HEK293 (cell line): ENCODE results near the gene BRSK1.

ENCODE experiments used
- CTCF ChIP-seq: fragments of 450-650 bp; formaldehyde crosslinking; IDR thresholded peaks from 2 replicates; pipeline ENCODE4 v1.5.1; 2016; ENCODE audit warnings: missing biosample characterization, missing genetic modification characterization
- IKZF3 ChIP-seq: fragments of 450-650 bp; IDR thresholded peaks from 2 replicates; pipeline ENCODE4 v1.5.0; 2018; ENCODE audit warnings: missing biosample characterization, mild to moderate bottlenecking, missing genetic modification characterization, moderate library complexity
- KLF16 ChIP-seq: fragments of 450-650 bp; formaldehyde crosslinking; IDR thresholded peaks from 2 replicates; pipeline ENCODE4 v1.5.1; 2017; ENCODE audit warnings: missing biosample characterization, missing genetic modification characterization
- PRDM1 ChIP-seq: fragments of 450-650 bp; formaldehyde crosslinking; IDR thresholded peaks from 2 replicates; pipeline ENCODE4; 2016; ENCODE audit warnings: missing biosample characterization, missing genetic modification characterization
- RBAK ChIP-seq: fragments of 450-650 bp; formaldehyde crosslinking; IDR thresholded peaks from 2 replicates; pipeline ENCODE4 v1.5.1; 2016; ENCODE audit warnings: missing biosample characterization, missing genetic modification characterization
- REST ChIP-seq: fragments of 450-650 bp; formaldehyde crosslinking; IDR thresholded peaks from 2 replicates; pipeline ENCODE4 v1.5.1; 2016; ENCODE audit warnings: missing biosample characterization, missing genetic modification characterization
- ZBTB1 ChIP-seq: fragments of 450-650 bp; formaldehyde crosslinking; IDR thresholded peaks from 2 replicates; pipeline ENCODE4 v1.5.1; 2016; ENCODE audit warnings: missing biosample characterization, missing genetic modification characterization
- ZIC2 ChIP-seq: fragments of 450-650 bp; formaldehyde crosslinking; IDR thresholded peaks from 2 replicates; pipeline ENCODE4 v1.5.1; 2016; ENCODE audit warnings: missing biosample characterization, missing genetic modification characterization
- ZNF112 ChIP-seq: fragments of 450-650 bp; formaldehyde crosslinking; IDR thresholded peaks from 2 replicates; pipeline ENCODE4 v1.5.0; 2017; ENCODE audit warnings: missing biosample characterization, missing genetic modification characterization
- ZNF148 ChIP-seq: fragments of 450-650 bp; formaldehyde crosslinking; IDR thresholded peaks from 2 replicates; pipeline ENCODE4 v1.5.0; 2017; ENCODE audit warnings: missing biosample characterization, missing genetic modification characterization, borderline replicate concordance
- ZNF19 ChIP-seq: fragments of 450-650 bp; formaldehyde crosslinking; IDR thresholded peaks from 2 replicates; pipeline ENCODE4; 2016; ENCODE audit warnings: missing biosample characterization, missing genetic modification characterization, low read depth
- ZNF302 ChIP-seq: fragments of 450-650 bp; formaldehyde crosslinking; IDR thresholded peaks from 2 replicates; pipeline ENCODE4 v1.5.1; 2016; ENCODE audit warnings: missing biosample characterization, missing genetic modification characterization, low read depth
- ZNF311 ChIP-seq: fragments of 450-650 bp; formaldehyde crosslinking; IDR thresholded peaks from 2 replicates; pipeline ENCODE4 v1.5.1; 2017; ENCODE audit warnings: missing biosample characterization, missing genetic modification characterization, borderline replicate concordance
- ZNF324 ChIP-seq: fragments of 450-650 bp; formaldehyde crosslinking; IDR thresholded peaks from 2 replicates; pipeline ENCODE4 v1.5.1; 2016; ENCODE audit warnings: missing biosample characterization, missing genetic modification characterization
- ZNF37A ChIP-seq: fragments of 450-650 bp; IDR thresholded peaks from 2 replicates; pipeline ENCODE4 v1.5.1; 2018; ENCODE audit warnings: missing biosample characterization, missing genetic modification characterization
- ZNF398 ChIP-seq: fragments of 450-650 bp; formaldehyde crosslinking; IDR thresholded peaks from 2 replicates; pipeline ENCODE4 v1.5.1; 2017; ENCODE audit warnings: missing biosample characterization, missing genetic modification characterization
- ZNF416 ChIP-seq: fragments of 450-650 bp; formaldehyde crosslinking; IDR thresholded peaks from 2 replicates; pipeline ENCODE4 v1.5.1; 2016; ENCODE audit warnings: missing biosample characterization, missing genetic modification characterization
- ZNF433 ChIP-seq: fragments of 450-650 bp; formaldehyde crosslinking; IDR thresholded peaks from 2 replicates; pipeline ENCODE4 v1.5.1; 2016; ENCODE audit warnings: missing biosample characterization, missing genetic modification characterization, low read depth
- ZNF449 ChIP-seq: fragments of 450-650 bp; formaldehyde crosslinking; IDR thresholded peaks from 2 replicates; pipeline ENCODE4 v1.5.1; 2017; ENCODE audit warnings: missing biosample characterization, mild to moderate bottlenecking, missing genetic modification characterization, moderate library complexity
- ZNF501 ChIP-seq: fragments of 450-650 bp; formaldehyde crosslinking; IDR thresholded peaks from 2 replicates; pipeline ENCODE4 v1.5.1; 2016; ENCODE audit warnings: missing biosample characterization, missing genetic modification characterization
- ZNF513 ChIP-seq: fragments of 450-650 bp; IDR thresholded peaks from 2 replicates; pipeline ENCODE4 v1.5.1; 2018; ENCODE audit warnings: missing biosample characterization, missing genetic modification characterization
- ZNF561 ChIP-seq: fragments of 450-650 bp; IDR thresholded peaks from 2 replicates; pipeline ENCODE4 v1.5.1; 2018; ENCODE audit warnings: missing biosample characterization, missing genetic modification characterization, borderline replicate concordance
- ZNF580 ChIP-seq: fragments of 450-650 bp; formaldehyde crosslinking; IDR thresholded peaks from 2 replicates; pipeline ENCODE4 v1.5.1; 2016; ENCODE audit warnings: missing biosample characterization, missing genetic modification characterization
- ZNF600 ChIP-seq: fragments of 450-650 bp; formaldehyde crosslinking; IDR thresholded peaks from 2 replicates; pipeline ENCODE4 v1.5.1; 2016; ENCODE audit warnings: missing biosample characterization, missing genetic modification characterization
- ZNF768 ChIP-seq: fragments of 450-650 bp; formaldehyde crosslinking; IDR thresholded peaks from 2 replicates; pipeline ENCODE4 v1.5.1; 2018; ENCODE audit warnings: missing biosample characterization, mild to moderate bottlenecking, missing genetic modification characterization
- ZNF777 ChIP-seq: fragments of 450-650 bp; formaldehyde crosslinking; IDR thresholded peaks from 2 replicates; pipeline ENCODE4 v1.5.1; 2017; ENCODE audit warnings: missing biosample characterization, missing genetic modification characterization, borderline replicate concordance

The BRSK1 gene

GRCh38 chr19:55258828-55259539 lies 24.8 kb upstream of the BRSK1 start, which contains the start of gene PPP6R1 (continued):
- peak; percentile 97 for TF ChIP-seq ZNF561 (tag by site-specific recombination)
- no peak for TF ChIP-seq ZNF433 (tag by site-specific recombination)
- TF ChIP-seq ZNF416 (tag by site-specific recombination), result no peak
- TF ChIP-seq CTCF (tag by site-specific recombination), result no peak
- TF ChIP-seq KLF16 (tag by site-specific recombination), result peak; percentile 89
- peak; percentile 48 for TF ChIP-seq ZIC2
- TF ChIP-seq REST, result 0 out of 2 replicates have a peak, but pooled peaks have one; percentile 21
- no peak for TF ChIP-seq ZBTB1 (tag by site-specific recombination)
- TF ChIP-seq ZNF768, result no peak
- peak; percentile 24; the same call in 1 of the 2 replicates for TF ChIP-seq ZNF449
- TF ChIP-seq ZNF302 (tag by site-specific recombination), result 0 out of 2 replicates have a peak, but pooled peaks have one; percentile 46
- peak; percentile 95 for TF ChIP-seq IKZF3
- TF ChIP-seq ZNF311, result no peak
- 0 out of 2 replicates have a peak, but pooled peaks have one; percentile 8 for TF ChIP-seq ZNF398 (tag by site-specific recombination)
- no peak for TF ChIP-seq ZNF112 (tag by site-specific recombination)
- peak; percentile 25; the same call in 1 of the 2 replicates for TF ChIP-seq ZNF513 (tag by site-specific recombination)
- peak; percentile 91 for TF ChIP-seq ZNF580 (tag by site-specific recombination)
- TF ChIP-seq ZNF324 (tag by site-specific recombination), result peak; percentile 99
- TF ChIP-seq RBAK (tag by site-specific recombination), result no peak
- peak; percentile 94 for TF ChIP-seq ZNF148 (tag by site-specific recombination)
- 0 out of 2 replicates have a peak, but pooled peaks have one; percentile 47 for TF ChIP-seq PRDM1 (tag by site-specific recombination)
- peak; percentile 66; the same call in 1 of the 2 replicates for TF ChIP-seq ZNF37A (tag by site-specific recombination)
- peak; percentile 90 for TF ChIP-seq ZNF501 (tag by site-specific recombination)
- 0 out of 2 replicates have a peak, but pooled peaks have one; percentile 4 for TF ChIP-seq ZNF19
- peak; percentile 81; the same call in 1 of the 2 replicates for TF ChIP-seq ZNF600 (tag by site-specific recombination)
- TF ChIP-seq ZNF777, result peak; percentile 64; the same call in 1 of the 2 replicates
